ENCODE data around the gene GFI1.
A peak's percentile ranks its signal among the peaks of the same experiment; 100 is the strongest.

The GFI1 gene

DNA sequence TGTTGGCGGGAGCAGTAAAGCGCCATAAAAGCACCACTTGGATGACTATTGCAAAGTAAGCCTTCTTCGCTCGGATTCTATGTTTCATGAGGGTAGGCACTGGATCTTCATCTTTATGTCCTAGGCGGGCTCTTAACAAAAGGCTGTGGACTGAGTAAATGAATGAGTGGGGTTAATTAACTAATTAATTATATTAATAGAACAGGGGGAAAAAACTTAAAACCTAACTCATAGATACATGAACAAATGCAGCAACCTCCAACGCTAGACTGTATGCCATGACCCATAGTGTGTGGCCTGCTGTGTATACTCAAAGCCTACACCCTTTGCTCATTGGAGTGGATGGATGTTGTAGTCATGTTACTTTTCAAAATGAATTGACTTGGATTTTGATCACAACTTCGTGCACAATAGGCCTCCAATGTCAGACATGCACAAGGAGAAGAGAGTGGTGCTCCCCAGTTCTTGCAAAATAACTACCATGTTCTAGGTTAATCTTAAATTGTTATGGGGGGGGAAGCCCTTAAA lies 417 bp upstream of the GFI1 start:
- DNase-seq = no peak

DNA sequence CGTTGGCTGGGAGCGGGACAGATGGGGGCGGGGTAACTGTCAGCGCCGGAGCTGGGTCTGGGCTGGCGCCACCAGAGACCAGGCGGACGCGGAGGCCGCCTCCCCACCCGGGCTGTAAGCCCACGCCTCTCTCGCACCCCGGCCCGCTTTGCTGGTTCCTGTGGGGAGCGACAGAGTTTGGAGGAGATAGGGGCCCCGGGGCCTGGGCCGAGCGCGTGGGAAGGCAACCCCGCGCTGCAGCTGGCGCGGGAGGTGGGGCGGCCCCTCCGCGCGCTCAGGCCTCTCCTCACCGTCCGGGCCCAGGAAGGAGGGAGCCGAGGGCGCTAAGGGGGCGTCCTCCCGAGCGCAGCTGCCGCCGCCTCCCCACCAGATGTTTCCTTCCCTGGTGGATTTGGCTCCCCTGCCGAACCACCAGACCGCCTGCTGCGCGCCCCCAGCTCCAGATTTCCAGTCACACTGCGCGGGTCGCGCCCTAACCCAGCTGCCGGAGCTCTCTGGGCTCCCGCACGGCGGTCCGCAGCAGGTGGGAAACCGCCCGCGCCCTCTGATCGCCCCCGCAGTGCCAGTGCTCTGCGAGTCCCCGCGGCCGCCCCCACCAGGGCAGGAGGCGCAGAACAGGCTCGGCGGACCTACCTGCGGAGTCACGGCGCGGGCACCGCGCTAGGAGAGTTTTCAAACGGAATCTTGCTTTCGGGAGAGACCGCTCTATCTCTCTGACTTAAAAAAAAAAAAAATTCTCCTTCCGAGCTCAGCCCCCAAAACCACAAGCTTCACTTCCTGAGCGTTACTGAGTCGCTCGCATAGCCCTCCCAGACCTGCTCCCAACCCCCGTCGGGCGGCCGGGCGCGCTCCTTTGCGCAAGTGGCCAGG lies 1.1 kb downstream of the GFI1 start:
- DNase-seq = peak; percentile 71

DNA sequence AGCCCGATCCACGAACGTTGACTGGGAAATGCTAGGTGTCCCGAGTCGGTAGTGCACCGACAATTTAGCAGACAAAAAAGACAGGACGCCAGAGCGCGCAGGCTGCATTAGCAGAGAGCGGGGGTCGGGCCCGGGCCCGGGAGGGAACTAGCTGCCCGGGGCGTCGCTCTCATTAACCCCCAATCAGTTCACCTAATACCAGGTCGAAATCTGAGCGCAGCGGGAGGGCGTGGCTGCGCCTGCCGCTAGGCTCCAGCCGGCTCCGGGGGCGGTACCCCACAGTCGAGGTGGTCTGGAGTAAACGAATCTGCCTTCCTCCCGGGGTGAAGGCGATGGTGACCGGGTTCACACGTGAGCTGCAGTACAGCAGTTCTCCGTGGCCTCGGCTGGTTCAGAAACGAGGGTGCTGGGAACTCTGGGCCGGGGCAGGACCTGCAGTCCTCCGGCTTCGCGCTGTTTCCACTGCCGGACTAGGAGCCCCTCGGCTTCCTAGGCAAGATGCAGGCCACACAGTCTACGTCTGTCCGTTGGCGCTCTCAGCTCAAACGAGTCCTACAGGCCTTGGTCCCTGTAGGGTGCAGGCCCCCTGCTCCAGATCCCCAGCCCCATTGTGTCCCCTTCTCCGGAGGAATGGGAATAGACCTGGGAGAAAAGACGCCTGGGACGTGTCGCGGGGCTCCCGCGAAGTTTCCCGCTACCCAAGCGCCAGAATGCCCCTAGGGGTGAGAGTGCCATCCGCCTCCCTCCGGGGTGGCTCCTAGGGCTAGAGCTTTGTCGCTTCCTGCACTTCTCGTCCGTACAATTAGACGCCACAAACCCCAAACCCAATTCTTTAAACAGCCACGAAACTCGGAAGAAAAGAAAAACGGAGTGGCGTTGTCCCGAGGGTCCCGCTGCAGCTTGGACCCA lies 2.0 kb downstream of the GFI1 start:
- peak; percentile 45 for DNase-seq

DNA sequence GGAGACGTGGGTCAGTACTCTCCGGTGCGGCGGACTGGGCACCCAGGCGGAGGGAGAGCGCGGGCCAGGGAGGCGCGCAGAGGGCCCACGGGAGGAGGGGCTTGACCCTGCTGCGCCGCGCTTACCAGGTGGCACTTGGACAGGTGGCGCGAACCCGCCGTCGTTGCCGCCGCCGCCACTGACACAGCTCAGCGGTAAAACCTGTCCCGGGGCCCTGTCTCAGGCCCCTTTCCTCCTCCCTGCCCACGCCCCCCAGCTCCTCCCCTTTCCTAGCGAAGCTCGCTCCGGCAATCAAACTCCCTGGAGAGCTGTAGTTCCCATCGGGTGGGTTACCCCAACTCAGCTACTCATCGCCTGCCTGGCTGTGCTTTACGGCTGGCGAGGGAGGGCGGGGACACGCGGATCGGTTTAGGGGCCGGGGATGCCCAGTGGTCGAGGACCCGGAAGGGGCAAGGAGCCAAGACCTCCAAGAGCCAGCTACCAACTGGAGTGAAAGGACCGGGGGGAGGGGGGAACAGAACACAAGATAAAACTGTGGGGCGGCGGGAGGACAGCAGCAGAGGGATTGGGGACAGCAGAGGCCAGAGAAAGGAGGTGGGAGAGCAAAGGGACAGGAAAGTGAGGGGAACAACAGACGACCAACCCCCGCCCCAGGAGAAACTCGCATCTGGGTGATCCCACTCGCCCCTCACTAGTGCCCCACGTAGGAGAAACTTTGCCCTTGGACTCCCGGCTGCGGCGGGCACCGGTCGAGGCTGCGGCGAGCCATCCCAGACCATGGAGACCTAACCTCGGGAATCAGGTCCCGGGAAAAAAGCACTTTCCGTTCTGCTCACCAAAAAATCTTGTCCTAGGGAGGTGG lies 2.9 kb downstream of the GFI1 start:
- no peak for DNase-seq

DNA sequence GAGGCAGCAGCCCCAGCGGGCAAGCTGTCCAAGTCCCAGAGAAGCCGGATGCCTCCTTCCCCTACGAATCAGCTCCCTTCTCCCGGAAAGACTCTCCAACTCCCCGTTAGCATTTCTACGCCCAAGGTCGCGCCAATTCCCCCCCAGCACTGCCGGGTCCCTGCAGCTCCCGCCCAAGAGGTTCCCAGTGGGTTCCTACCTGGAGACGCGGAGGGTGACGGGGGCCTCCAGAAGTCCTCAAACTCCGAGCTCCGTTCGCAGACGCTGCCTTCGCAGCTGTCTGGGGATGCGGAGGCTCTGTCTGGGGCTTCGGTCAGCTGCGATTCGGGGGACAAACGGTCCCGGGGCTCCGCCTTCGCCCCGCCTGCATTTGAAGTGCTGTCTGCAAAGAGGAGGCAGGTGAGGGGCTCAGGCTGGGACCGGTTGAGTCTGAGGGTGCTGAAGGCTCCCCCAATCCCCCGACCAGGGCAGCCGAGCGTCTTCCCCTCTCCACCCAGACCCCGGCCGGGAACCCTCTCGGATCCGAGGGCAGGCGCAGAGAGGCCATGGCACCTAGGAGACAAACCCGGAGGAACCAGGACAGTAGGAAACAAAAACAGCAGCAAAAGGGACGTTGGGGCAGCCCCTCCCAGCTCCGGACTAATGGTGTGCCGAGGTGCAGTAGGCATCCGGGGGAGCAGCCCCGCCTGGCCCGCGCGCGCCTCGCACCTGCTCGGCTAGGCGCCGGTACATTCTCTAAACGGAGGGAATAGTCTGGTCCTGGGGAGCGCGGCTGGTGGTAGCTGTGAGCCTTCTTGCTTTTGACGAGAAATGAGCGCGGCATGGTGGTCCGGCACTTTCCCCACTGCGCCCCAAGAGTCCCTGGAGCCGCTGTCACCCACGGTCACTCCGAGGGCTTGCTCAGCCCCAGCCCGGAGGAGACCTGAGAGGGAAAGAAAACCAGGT lies 3.8 kb downstream of the GFI1 start:
- peak; percentile 26 for DNase-seq

DNA sequence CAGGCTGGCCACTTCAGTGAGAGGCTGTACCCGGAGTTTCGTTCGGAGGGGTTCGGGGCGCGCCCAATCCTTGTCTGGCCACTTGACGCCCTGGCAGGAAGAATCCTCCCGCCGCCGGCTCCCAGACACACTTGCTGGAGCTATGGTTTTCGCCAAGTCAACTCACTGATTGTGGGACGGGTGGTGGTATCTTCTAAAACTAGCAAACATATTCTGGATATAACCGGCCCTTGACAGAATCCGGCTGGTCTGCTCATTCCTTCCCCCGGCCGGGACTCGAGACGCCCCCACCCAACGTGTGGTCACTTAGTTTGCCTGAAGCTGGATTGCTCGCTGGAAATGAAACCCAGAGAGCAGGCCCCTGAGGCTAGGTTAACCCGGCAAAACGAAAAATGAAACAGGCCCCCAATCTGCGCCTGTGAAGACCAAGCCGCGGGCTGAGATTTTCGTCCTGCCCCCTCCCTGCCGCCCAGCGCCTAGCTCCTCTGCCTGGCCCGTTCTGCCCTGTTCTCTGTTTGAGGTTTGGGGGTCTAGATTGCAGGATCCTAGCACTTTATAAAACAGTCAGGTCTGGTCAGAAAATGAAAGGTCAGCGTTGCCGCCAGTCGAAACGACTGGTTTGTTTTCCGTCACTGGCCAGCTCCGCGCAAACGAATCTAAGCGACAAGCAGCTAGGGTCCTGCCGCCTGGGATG lies 4.6 kb downstream of the GFI1 start:
- DNase-seq = no peak

DNA sequence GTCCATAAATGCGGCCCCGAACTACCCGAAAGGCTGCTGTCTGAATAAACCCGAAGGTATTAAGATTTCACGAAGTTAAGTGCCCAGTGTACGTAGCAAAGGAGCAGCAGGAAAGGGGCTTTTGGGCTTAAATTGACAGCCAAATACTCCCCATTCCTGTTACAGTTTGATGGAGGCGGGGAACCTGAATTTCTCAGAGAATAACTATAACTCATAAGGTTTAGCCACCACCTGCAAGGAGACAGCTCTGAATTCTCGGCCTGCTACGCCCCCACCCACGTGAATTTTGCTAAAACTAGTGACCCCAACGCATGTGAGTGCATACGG lies 5.2 kb downstream of the GFI1 start:
- DNase-seq = no peak

DNA sequence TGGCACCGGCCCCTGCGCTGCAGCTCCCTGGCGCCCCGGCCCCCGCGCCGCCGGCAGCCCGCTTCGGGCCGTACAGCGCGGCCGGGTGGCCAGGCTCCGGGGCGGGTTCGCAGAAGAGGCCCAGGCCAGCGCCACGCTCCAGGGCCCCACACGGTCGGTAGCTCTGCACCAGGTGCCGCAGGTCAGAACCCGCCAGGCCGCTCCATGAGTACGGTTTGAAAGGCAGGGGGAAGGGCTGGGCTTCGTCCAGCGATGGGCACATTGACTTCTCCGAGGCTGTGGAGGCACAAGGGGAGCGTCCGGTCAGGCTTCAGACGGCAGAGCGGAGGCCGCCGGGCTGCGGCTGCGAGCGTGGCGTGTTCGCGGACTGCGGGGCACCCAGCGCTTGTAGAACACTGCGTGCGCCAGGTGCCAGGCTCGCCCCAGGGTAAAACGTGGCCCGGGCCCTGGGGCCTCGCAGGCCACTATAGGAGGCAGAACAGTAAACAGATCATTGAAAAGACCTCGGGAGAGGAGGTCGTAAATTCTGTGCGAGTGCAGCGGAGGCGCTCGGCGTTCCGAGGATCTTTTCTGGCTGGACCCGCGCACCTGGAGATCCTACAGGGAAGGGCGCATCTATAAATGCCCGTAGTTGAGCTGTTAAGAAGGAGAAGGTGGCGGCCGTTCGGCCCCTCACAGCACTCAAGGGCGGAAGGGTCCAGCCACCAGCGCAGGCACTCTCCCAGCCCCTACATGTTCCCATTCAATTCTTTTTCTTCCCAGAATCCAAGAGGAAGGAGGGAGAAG lies 5.7 kb downstream of the GFI1 start:
- no peak for DNase-seq

DNA sequence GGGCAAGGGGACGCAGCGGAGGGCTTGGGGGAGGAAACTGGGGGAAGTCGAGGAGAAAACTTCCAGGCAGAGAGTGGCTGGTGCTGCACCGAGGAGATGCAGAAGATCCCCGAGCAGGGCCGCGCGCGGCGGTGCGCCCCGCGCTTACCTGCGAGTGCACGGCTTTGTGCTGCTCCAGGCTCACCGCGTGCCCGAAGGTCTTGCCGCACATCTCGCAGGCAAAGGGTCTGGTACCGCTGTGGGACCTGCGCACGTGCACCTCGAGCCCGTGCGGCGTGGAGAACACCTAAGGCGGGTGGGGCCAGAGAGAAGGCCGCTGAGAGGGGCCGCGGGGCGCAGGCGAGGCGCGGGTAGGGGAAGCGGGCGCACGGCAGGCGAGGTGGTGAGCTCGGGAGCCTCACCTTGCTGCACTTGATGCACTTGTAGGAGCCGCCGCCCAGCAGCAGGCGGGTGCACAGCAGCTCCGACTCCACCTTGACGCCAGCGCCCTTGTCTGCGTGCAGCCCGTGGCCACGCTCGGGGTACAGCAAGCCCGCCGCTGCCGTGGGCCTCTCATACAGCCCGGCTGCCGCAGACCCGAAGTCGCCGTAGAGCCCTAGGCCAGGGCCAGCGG lies 6.4 kb downstream of the GFI1 start:
- no peak for DNase-seq

DNA sequence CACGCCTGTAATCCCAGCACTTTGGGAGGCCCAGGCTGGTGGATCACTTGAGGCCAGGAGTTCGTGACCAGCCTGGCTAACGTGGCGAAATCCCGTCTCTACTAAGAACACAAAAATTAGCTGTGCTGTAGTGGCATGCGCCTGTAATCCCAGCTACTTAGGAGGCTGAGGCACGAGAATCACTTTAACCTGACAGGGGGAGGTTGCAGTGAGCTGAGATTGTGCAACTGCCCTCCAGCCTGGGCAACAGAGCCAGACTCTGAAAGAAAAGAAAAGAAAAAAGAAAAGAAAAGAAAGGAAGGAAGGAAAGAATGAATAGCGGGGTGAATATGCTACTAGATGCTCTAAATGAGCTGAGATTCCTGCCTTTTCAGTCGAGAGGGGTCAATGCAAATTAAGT lies 7.1 kb downstream of the GFI1 start:
- DNase-seq = no peak

DNA sequence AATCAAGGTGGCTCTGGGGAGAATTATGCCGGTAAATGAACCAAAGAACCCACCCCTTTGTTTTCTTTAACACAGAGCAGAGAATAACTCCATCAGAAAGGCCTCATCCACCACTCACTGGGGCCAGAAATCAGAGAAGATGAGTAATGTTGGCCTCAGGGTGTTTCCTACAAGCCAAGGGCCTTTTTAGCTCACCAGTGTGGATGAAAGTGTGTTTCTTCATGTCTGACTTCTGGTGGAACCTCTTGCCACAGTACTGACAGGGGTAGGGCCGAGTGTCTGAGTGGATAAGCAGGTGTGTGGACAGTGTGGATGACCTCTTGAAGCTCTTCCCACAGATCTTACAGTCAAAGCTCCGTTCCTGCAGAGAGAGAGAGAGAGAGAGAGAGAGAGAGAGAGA lies 8.3 kb downstream of the GFI1 start:
- no peak for DNase-seq

DNA sequence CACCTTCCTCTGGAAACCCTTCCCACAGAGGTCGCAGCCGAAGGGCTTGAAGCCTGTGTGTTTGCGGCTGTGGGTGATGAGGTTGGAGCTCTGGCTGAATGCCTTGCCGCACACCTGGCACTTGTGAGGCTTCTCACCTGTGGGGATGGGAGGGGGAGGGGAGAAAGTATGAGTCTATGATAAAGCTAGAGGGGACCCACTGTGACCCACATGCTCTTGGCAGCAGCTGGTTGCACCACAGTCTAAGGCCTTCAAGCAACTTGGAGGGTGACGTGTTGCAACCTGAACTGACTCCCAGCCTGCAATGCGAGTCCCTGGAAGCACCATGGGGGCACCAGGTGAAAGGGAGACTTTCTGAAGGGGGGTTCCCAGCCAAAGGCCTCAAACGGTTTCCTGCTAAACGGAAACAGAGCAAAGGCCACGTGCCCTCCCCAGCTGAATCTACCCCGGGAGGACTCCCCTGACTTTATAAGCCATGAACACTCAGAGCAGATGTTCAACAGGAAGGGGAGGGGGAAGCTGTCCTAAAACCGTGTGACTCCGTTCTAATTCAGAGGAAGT lies 10.6 kb downstream of the GFI1 start:
- peak; percentile 60 for DNase-seq

DNA sequence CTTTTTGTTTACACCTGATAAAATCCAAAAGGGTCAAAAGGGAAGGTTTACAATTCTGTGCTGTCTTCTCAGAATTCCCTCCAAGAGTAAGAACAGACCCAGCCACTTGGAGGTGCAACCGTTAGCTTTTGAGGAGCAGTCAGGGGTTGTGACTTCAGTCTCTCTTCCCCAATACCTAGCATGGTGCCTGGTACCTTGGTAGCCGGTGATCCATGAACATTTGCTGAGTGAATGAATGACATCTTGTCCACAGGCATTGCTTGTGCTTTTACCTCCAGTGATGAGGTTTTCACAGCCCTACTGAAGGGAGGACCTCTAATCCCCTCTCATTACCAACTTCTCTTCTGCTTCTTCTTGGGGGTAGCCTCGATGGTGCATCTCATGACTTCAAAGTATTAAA lies 11.7 kb downstream of the GFI1 start:
- DNase-seq = no peak

DNA sequence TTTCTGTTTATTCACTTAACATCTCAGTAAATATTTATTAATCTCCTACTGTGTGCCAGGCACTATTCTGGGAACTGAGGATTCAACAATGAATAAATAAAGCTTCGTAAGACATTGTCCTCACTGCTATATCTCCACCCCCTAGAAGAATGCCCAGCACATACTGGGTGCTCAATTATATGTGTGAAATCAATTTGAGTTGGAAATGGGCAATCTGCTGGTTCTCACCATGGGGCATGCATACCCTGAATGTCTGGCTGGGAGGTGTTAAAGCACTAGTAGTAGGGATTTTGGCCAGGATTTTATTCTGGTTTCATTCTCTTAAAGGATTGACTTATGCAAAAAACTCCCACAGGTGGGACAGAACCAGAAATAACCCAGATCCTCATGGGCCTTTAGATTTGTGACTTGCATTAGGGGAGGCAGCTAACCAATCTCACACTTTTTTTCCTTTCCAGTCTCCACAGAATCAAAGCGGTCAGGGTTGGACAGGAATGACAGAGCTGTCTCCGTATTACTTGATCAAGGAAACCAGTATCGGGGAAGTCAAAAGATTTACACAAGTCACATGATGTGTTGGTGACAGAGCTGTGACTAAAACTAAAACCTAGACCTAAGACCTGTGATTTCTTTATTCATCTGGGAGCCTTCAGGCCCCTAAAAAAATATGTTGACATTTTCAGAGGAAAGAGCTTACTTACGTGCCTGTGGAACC lies 12.8 kb downstream of the GFI1 start:
- DNase-seq = no peak

DNA sequence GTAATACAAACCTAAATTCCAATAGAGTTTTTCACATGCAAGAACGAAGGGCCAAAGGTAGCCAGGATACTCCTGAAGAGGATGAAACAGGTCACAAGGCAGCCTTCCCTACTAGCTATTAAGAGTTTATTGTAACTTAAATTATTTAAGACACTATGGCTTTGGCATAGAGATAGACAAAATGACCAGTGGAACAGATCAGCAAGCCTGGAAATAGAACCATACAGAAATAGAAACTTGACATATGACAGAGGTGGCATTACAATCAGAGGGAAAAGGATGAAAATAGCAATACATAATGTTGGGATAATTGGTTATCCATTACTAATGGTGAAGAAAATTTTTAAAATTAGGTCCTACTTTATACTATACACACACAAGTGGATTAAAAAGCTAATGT lies 16.5 kb downstream of the GFI1 start:
- DNase-seq = no peak

DNA sequence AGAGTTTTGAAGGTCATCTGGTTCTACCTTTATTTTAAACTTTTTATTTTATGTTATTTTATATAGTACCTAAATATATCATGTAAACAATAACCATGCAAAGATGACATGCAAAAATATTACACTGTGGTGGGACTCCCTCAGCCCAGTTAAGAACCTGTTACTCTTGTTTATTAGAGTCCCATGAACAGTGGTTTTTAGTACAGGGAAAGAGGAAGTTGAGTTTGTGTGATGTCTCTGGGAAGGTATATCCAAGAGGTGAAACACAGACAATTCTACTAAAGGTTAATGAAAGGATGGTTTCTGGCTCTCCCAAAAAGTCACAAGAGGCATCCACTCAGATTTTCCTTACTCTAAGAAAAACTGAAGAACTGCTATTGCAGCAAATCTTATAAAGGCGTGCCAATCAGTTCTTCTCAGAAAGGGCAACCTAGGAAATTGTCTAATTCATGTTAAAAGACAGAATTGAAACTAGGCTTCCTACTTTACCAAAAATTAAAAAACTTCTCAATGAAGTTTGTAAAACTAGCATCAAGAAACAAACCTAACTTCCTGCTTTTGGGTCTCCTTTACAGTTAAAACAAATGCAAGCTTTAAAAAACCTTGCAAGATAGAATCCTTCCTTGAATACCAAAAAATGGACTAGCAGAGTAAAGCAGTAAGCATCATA lies 19.9 kb downstream of the GFI1 start:
- DNase-seq = no peak

DNA sequence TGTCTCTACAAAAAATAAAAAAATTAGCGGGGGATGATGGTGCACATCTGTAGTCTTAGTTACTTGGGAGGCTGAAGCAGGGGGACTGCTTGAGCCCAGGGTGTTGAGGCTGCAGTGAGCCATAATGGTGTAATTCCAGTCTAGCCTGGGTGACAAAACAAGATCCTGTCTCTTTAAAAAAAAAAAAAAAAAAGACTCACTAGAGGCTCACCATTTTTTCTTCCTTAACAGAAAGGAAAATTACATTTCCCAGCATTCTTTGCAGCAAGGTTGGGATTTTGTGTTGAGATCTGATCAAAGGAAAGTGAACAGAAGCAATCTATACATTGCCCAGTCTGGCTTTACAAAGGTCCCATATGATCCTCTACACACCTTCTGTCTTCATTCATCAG lies 21.5 kb downstream of the GFI1 start:
- no peak for DNase-seq

DNA sequence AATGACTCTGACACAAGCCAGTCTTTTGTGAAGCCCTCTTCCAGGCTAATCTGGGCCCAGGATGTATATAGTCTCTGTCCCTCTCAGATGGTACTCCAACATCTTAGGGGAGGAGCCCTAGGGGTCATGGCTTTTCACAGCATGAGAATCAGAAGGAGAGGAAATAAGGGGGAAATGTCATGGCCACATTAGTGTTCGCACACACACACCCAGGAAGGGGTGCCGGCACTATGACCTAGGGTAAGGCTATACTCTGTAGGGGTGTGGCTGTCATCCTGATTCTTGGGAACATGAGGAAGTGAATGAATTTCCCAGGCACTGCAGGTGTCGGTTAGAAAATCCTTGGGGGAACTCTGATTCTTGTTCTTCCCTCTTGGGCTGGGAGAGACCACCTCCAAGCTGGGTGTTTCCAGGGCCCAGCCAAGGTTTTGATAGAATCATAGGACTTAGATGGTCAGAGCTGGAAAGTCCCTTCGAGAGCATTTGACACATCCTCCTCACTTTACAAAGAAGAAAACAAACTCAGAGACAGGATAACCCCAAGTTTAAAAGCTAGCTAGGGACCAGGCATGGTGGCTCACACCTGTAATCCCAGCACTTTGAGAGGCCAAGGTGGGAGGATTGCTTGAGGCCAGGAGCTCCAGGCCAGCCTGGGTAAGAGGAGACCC lies 22.0 kb downstream of the GFI1 start:
- no peak for DNase-seq

All from central memory CD4-positive, alpha-beta T cell (primary cell).